ENCODE measurements around the gene ADAMTS17. TPM values are rescaled to one million over a fixed set of nuclear protein-coding genes. Genes with fewer than 3 reads are reported as not detected.

Gene ADAMTS17
- total and polyA plus RNA-seq, 7 donors = 4.4 to 93.0 (median 7.2) TPM

DNA sequence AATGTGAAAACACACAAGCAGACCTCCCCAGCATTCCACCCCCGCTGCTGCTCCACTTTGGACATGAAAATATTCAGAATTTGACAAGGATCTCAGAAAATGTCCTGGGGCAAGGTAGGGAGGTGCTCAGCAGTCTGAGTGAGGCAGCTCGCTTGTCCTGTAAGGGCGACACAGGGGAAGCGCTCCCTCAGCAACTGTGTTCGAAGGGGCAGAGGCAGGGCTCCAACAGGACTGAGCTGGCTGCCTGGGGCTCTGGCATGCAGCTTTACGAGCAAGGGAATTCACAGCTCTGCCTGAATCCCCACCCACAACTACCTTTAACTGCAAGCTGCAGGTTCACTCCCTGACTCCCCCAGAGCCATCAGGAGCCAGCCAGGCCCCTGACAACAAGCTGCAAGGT lies 321.6 kb downstream of the ADAMTS17 start:
- H3K27ac ChIP-seq = no peak overlapping the region
- 54 to 71% (median 61%) methylated on average over 6 of the region's 6 CpGs for WGBS, 3 donors
- no peak for TF ChIP-seq CTCF (IDR thresholded peaks at IDR 0.05)
- DNase-seq (no peak), ATAC-seq (peak in 2 of 4 donors; percentile 3 to 37)
- no peaks in the 10 kb centered on the region for H3K4me1 ChIP-seq
- H3K27me3 ChIP-seq (ENCODE audit: insufficient read depth in 3 of 3, low read length in 2 of 3) = no peaks in the 10 kb centered on the region
- H3K9me3 ChIP-seq = no peaks in the 10 kb centered on the region
- H3K36me3 ChIP-seq (ENCODE audit: insufficient read depth in 1 of 2, low read depth in 1 of 2) = no peaks in the 10 kb centered on the region
- intact Hi-C loops (cut with DNase I) = no loop called here
- H3K4me3 ChIP-seq = no peak overlapping the region

DNA sequence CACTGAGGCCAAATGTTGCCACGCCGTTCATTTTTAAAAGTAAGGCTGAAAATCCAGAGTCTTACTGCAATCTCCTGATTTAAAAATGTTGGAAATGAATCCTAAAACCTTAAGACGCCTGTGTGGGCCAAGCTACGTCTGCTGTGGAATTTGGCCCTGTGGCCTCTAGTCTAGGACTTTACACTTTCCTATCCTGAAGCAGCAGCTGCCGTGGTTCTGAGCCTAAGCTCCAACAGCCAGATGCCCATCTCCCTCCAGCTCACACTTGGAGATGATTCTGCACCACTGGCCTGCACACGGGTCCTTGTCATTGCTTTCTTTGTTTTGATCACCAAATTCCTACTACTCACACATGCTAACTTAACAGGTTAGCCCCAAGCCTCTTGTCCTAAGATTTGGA lies 322.2 kb downstream of the ADAMTS17 start:
- Histone ChIP-seq H3K4me1 (no peaks in the 10 kb centered on the region), H3K27me3 (ENCODE audit: insufficient read depth in 3 of 3, low read length in 2 of 3) (no peaks in the 10 kb centered on the region), H3K4me3 (no peak overlapping the region), H3K27ac (no peak overlapping the region), H3K36me3 (ENCODE audit: insufficient read depth in 1 of 2, low read depth in 1 of 2) (no peaks in the 10 kb centered on the region), H3K9me3 (no peaks in the 10 kb centered on the region)
- intact Hi-C loops (cut with DNase I) = no loop called here
- ATAC-seq (no peak), DNase-seq (no peak)
- whole genome bisulfite sequencing, 3 donors = 52 to 71% (median 57%) methylated on average over 6 of the region's 6 CpGs
- no peak for TF ChIP-seq CTCF (IDR thresholded peaks at IDR 0.05)

DNA sequence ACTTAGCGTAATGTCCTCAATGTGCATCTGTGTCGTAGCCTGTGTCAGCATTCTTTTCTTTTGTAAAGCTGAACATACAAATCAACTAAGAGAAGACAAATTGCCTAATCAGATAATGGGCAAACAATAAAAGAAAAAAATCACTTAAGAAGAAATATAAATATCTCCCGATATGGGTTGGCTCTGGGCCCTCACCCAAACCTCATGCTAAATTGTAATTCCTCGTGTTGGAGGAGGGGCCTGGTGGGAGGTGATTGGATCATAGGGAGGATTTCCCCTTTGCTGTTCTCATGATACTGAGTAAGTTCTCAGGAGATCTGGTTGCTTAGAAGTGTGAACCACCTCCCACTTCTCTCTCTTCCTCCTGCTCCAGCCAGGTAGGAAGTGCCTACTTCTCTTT lies 323.6 kb downstream of the ADAMTS17 start:
- no peak for TF ChIP-seq CTCF (IDR thresholded peaks at IDR 0.05)
- 65 to 87% (median 85%) methylated on average over 4 of the region's 4 CpGs for WGBS, 3 donors
- DNase-seq (no peak), ATAC-seq (no peak)
- Histone ChIP-seq H3K4me1 (no peaks in the 10 kb centered on the region), H3K27ac (no peak overlapping the region), H3K27me3 (ENCODE audit: insufficient read depth in 3 of 3, low read length in 2 of 3) (no peaks in the 10 kb centered on the region), H3K9me3 (no peaks in the 10 kb centered on the region), H3K36me3 (ENCODE audit: insufficient read depth in 1 of 2, low read depth in 1 of 2) (no peaks in the 10 kb centered on the region), H3K4me3 (no peak overlapping the region)
- intact Hi-C loops (cut with DNase I) = no loop called here

GRCh38 chr15:100017140-100017539 lies 324.6 kb downstream of the ADAMTS17 start:
- 77 to 80% (median 79%) methylated on average over 7 of the region's 7 CpGs for WGBS, 3 donors
- Histone ChIP-seq H3K36me3 (ENCODE audit: insufficient read depth in 1 of 2, low read depth in 1 of 2) (no peaks in the 10 kb centered on the region), H3K4me3 (no peak overlapping the region), H3K9me3 (no peaks in the 10 kb centered on the region), H3K27me3 (ENCODE audit: insufficient read depth in 3 of 3, low read length in 2 of 3) (no peaks in the 10 kb centered on the region), H3K4me1 (no peaks in the 10 kb centered on the region), H3K27ac (no peak overlapping the region)
- no peak for DNase-seq
- intact Hi-C loops (cut with DNase I) = loop anchor here in 1 of 2 donors (2.0 kb wide), 1 partner anchor 20 kb away; no protein-coding TSS in a partner anchor
- no peak for ATAC-seq
- no peak for TF ChIP-seq CTCF (IDR thresholded peaks at IDR 0.05)

GRCh38 chr15:100016632-100017031 lies 325.1 kb downstream of the ADAMTS17 start:
- H3K9me3 ChIP-seq = no peaks in the 10 kb centered on the region
- no peak for TF ChIP-seq CTCF (IDR thresholded peaks at IDR 0.05)
- DNase-seq (no peak), ATAC-seq (no peak)
- H3K4me1 ChIP-seq = no peaks in the 10 kb centered on the region
- intact Hi-C loops (cut with DNase I) = loop anchor here in 1 of 2 donors (2.0 kb wide), 1 partner anchor 20 kb away; no protein-coding TSS in a partner anchor
- WGBS, 3 donors = 94 to 98% (median 98%) methylated on average over 3 of the region's 3 CpGs
- H3K27ac ChIP-seq = no peak overlapping the region
- H3K27me3 ChIP-seq (ENCODE audit: insufficient read depth in 3 of 3, low read length in 2 of 3) = no peaks in the 10 kb centered on the region
- H3K4me3 ChIP-seq = no peak overlapping the region
- no peaks in the 10 kb centered on the region for H3K36me3 ChIP-seq (ENCODE audit: insufficient read depth in 1 of 2, low read depth in 1 of 2)

All from psoas muscle (tissue), 8 donors.